Activated CD4-positive, alpha-beta T cell treated with anti-CD3 and anti-CD28 coated beads for 4 hours (primary cell): ENCODE measurements around the gene ODAD2.
"Not testable (repeated sequence)": the region's sequence is repeated elsewhere in the genome, so short reads cannot be mapped to it uniquely, and the experiment has no call there.

Experiments used
- DNase-seq, 2 donors: peaks; one replicate each; pipeline ENCODE4 v3.0.0-alpha.2; 2020

Gene ODAD2

DNA sequence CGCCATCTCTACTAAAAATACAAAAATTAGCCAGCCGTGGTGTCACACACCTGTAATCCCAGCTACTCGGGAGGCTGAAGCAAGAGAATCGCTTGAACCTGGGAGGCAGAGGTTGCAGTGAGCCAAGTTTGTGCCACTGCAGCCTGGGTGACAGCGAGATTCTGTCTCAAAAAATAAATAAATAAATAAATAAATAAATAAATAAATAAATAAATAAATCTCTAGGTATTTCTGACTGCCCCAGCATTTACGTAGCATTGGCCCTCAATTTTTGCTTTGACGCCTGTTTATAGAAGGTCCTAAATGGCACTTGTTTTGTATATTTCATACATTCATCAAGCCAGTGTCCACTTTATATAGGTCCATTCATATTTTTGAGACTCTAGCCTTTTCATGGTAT is 28.9 kb downstream of the ODAD2 start:
- not testable (repeated sequence) for DNase-seq

DNA sequence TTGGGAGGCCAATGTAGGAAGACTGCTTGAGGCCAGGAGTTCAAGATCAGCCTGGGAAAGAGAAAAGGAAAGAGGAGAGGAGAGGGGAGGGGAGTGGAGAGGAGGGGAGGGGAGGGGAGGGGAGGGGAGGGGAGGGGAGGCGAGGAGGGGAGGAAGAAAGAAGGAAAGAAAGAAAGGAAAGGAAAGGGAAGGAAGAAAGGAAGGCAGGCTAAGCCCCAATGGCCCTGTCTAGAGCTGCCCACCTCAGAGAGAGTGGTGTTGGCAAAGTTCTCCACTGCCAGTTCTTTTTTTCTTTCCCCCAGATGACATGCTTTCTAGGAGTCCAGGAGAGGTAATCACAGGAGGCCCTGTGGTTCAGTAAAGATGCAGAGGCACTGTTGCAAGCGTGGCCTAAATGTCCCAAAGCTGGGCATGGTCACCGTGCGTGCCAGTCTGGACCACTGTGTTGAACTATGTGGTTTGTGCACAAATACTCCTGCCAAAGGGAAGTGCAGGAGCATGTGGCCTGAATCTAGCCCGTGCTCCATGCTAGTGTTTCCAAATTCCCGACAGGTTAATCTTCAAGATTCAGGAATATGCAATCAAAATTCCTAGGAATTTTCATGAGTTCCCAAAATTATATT is 39.7 kb downstream of the ODAD2 start:
- DNase-seq: no peak

DNA sequence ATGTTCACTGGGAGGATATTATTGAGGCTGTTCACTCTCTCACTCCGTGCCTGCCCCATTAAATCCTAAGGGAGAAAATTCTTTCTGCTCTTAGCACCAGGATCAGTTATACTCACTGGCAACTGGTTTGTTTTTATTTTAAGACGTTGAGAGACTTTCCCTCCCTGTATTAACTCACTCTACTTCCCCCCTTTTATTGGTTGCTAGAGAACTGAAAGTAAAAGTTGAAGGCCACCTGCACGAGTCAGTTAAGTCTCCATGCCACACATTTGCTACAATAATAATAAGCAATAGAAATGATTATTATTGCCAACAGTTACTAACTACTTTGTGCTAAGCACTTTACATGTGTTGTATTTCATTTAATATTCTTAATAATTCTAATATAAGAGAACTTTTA is 40.5 kb downstream of the ODAD2 start:
- DNase-seq: not testable (repeated sequence)

DNA sequence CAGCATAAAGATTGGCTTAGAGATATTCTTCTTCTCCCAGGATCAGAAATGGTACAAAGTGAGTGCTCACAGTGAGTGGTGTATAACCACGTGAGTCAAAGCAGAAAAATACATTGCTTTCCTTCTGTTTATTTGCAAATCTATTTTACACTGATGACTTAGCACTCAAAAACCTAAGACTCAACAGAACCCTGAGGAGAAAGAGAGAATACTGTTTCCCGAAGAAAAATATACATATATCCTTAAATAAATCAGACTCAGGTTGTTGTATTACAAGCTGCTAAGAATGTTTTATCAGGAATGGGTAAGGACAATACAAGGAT is 48.7 kb downstream of the ODAD2 start:
- no peak for DNase-seq

DNA sequence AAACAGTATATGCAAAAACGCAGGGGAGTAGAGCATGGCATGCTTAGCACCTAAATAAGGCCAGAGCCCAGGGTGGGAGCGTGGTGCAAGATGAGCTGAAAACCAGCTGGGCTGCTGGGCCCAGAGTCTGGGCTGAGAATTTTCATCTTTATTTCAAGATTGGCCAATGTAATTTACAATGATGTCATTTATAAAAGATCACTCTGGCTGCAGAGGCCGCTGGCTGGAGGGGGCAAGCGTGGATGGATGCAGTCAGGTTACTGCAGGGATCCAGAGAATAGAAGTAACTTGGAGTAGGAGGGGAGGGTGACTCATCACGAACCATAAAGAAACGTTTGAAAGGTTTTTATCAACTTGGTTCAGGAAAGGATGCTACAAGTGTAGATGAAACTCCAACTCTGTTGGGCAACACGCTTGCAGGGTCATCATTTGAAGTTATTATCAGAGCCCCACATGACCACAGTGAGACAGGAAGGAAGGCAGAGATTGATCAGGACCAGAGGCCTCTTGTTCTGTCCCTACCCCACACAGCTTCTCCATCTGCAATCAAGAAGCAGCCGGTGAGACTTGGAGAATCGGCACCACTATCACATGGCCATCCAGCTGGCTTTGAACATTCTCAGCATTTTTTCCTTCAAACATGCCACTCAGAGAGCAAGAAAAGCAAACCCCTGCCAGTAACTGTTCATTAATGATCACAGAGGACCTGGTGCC is 49.2 kb downstream of the ODAD2 start:
- DNase-seq: no peak

DNA sequence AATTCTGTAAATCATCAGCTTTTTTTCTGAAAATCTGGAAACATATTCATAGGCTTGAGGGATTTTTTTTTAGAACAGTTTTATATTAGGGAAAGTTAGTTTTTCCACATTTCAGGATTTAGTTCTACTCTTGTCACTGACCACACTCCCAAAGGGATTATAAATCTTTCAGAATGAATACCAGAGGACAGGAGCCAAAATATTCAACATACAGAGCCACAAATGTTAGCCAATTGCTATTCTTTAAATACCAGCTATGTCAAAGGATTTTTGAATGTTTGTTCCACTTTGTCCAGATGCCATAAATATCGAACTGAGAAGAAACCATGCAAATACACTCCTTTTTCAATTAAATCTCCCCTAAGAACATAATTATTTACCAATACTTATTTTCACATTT is 50.7 kb downstream of the ODAD2 start:
- no peak for DNase-seq

DNA sequence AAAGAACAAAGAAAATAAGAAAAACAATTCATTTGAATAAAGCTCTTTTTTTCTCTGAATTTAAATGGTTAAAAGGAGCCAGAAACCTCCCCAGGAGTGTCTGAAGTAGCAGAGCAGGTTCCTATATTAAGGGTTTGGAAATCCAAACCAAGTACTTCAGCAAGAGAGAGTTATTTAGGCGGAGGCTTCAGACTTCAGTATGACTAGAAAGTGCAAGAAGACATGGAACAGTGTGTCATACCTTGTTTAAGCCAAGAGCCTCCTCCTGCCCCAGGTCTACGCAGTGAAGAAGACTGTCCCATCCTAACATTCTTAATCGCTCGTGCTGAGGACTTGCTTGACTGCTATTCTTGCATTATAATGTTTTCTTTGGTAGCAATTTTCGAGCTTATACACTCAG is 51.3 kb downstream of the ODAD2 start:
- DNase-seq: no peak

DNA sequence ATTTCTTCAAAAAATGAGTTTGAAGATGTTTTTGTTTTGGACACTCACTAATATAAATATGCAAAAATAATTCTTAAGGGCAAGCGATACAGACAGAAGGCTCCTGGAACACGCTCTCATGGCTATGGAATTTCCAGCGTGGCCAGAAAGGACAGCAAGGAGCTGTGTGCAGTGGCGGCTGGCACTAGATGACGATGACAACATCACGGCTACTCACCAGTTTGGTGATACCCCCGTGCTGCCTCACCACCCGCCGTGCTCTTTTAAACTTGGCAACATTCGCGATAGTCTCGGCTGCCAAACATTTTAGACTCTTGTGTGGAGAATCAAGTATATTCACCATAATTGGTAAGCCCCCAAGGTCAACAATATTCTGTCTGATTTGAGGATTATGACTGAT is 54.9 kb downstream of the ODAD2 start:
- no peak for DNase-seq

DNA sequence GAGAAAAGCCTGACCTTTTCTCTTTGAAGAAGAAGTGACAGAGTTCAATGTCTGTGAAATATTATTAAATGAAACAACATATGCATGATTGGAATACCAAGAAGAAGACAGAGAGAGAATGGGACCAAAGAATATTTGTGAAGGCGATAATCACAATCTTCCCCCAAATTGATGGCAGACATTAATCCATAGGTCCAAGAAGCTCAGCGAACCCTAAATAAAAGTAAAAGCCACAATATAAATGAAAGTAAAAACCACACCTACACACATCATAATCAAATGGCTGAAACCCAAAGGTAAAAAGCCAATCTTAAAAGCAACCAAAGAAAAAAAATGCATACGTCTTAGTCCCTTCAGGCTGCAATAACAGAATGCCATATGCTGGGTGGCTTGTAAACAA is 84.0 kb downstream of the ODAD2 start:
- no peak for DNase-seq

DNA sequence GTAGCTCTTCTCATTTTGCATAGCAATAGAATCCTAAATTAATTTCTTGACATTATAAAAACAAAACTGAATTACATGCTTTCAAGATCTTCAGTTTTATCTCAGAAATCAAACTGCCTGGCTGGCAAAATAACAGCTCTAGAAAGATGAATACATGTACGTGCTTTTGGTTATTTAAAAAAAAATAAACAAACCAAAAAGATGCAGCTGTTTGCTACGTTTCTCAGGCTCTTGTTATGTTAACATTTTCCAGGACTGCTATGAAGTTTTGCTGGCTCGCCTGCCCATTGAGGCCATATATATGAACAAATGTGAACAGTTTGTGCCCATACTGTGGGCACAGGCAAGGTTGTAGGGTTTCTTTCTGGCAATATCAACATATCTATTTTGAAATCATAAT is 86.6 kb downstream of the ODAD2 start:
- DNase-seq: no peak

DNA sequence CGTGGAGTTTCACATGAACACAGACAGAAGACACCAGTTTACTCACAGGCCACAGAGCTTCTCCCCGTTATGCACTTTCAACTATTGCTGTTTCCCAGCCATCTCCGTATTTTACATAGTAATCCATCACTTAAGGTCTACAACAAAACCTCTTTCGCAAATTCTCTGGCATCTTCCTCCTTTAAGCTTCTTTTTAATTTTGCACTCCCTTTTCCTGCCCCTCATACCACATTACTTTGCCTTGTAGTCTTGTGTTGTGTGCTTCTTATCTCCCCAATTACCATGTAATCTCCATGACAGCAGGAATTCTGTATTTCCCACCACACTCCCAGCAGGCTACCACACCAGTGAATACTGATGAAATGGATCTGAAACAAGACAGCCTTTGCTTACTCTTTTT is 87.3 kb downstream of the ODAD2 start:
- no peak for DNase-seq

DNA sequence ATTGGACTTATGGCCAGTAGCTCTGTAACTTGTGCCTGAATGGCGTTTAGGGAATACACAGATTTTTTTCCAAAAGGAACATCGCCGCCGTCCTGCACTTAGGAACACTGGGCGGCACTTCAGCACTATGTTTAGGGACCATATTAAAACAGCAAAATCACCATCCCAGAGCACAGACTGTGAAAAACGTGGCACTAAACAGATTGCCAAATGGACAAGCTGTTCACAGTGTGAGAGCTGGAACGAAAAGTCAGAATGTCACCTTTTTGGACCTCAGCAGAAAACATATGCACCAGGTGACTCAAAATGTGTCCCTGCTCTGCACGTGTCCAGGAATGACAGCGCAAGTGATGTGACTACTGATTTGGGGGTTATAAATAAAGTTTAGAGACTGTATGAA is 87.9 kb downstream of the ODAD2 start:
- no peak for DNase-seq

DNA sequence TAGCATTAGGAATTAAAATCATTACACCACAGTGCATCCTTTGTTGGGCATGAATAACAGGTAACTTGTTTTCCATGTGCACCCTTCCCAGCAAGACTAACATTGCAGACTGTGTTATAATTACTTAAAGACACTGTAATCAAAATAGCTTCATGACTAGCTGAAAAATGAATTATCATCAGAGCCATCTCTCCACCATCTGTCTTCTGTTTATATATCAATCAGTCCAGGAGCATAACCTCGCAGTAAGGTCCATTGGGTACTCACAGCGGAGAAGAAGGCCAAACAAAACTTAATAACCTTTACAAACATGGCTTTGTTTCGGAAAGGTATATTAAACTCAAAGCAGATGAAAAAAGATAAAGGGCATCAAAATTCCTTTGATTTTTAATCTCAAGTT is 90.6 kb downstream of the ODAD2 start:
- no peak for DNase-seq

DNA sequence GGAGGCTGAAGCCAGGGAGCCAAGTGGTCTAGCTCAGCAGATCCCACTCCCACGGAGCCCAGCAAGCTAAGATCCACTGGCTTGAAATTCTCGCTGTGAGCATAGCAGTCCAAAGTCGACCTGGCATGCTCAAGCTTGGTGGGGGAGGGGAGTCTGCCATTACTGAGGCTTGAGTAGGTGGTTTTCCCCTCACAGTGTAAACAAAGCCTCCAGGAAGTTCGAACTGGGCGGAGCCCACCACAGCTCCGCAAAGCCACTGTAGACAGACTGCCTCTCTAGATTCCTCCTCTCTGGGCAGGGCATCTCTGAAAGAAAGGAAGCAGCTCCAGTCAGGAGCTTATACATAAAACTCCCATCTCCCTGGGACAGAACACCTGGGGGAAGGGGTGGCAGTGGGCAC is 99.4 kb downstream of the ODAD2 start:
- DNase-seq: not testable (repeated sequence)

DNA sequence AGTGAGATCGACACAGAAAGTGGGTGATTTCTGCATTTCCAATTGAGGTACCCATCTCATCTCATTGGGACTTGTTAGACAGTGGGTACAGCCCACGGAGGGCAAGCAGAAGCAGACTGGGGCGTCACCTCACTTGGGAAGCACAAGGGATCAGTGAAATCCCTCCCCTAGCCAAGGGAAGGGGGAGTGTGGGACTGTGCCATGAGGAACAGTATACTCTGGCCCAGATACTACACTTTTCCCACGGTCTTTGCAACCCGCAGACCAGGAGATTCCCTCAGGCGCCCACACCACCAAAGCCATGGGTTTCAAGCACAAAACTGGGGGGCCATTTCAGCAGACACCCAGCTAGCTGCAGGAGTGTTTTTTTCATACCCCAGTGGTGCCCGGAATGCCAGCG is 99.8 kb downstream of the ODAD2 start:
- DNase-seq: no peak

DNA sequence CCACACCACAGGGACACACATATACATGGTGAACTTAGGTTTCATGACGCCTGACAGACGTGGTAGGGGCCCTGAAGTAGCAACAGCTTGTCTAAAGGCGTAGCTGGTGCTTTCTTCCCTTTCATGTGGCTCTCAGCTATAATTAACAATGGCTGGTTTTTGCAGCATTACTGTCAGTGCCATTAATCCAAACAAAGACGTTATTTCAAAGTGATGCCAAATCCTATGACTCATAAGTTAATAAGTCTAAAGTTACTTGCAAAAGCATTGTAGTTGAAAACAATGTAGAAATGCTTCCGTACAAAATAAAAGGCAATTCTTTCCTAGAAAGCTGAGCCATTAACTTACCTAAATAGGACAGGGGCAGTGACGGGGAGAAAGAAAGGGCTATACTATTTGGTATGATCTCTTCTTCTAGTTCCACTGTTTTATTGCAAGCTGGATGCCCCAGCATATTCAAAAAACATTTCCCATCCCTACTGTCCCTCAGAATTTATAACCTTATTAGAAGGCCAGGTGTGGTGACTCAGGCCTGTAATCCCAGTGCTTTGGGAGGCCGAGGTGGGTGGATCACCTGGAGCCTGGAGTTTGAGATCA is 105.4 kb downstream of the ODAD2 start:
- no peak for DNase-seq

DNA sequence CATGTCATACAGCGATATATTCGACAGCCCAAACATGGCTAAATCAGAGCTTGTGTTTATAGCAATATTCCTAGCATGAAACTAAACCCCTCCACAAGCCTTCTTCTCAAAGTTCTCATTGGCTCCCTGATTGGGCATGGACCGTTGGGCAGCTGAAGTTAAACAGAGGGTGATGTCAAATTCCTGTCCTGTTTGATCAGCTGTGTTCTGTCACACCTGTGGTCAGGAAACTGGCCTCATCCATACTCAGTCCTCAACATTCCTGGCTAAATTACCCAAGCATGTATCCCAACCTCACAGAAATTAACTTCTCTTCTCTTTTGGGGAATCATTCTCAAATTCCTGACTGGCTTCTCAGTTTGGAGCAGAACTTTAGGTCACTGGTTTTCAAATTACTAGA is 107.9 kb downstream of the ODAD2 start:
- no peak for DNase-seq

DNA sequence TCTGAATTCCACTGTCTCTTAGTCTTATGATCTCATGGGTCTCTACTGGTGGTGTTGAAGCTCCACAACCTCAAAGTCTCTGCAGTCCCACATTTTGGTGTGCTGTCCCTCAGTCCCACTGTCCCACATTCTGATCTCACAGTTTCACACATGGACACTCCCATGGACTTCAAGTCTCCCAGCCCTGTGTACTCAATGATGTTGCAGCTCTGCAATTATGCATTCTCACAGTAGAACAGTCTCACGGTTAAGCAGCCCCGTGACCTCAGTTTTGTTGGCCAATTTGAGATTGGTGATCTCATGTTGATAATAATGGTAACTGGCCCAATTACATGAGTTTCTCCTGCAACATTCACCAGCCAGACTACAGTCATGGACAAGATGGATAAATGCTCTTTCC is 109.4 kb downstream of the ODAD2 start:
- no peak for DNase-seq

DNA sequence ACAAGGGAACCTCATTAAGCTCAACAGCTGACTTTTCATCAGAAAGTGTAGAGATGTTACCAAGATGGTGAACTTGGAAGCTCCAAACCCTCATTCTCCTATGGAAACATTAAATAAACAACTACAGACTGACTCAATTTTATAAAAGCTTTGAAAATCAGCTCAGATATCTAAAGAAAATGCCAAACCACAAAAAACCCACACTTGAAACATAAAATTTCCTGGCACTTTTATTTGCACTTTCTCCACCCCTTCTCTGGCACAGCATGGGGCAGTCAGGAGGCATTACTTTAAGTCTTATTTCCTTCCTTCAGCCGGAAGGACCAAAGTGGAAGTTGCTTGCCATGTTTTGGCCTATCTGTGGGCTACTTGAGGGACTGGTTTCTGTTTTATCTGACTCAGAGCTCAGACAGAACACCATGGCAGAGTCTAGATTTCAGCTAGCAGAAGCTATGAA is 114.7 kb downstream of the ODAD2 start:
- DNase-seq: no peak

DNA sequence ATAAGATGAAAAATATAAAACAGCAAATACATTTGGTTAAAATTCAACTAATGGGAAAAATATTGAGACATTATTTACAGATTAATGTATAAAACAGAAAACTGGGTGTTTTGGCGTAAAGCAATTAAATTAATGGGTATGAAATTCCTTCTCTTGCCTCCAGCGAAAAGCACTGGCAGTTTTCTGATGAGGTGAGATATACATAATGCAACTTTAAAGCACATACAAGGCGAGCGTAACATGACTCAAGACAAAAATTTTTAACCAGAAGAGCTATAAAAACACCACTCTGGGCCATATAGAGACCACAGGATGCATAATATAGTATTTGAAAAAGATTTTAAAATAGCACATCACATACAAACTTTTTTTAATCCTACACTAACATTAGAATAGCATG is 120.6 kb downstream of the ODAD2 start:
- no peak for DNase-seq

DNA sequence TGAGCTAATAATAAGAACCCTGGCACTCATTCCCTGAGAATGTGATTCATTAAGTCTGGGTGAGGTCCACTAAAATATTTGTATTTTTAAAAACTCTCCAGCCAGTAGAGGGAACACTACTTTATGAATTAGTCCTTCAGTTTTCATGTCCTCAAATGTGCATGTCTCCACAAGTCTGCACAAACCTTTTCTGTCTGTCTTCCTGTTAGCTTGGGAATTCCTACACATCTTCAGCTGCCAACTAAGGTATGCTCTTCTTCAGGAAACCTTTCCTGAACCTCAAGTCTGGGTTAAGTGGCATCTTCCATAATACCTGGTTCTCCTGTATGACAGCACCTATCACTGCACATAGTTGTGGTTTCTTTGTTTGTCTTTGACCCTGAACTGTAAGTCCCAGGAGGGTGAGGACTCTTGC is 133.7 kb downstream of the ODAD2 start:
- no peak for DNase-seq

DNA sequence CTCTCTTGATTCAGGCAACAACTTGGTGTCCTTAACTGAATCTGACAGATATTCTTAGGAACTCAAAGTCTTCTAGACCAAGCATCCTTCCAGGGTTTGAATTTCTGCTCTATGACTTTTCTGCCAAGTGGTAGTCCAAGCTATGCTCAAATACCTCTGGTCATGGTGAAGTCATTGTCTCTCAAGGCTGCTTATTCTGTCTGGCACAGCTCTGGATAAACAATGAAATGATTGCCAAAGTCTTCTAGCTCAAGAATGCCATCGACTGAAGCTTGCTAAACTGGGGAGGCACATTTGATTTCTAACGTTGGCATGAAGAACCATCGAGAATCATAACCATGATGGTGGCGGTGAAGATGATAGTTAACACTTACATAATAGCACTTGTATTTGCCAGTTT is 137.1 kb downstream of the ODAD2 start:
- no peak for DNase-seq

DNA sequence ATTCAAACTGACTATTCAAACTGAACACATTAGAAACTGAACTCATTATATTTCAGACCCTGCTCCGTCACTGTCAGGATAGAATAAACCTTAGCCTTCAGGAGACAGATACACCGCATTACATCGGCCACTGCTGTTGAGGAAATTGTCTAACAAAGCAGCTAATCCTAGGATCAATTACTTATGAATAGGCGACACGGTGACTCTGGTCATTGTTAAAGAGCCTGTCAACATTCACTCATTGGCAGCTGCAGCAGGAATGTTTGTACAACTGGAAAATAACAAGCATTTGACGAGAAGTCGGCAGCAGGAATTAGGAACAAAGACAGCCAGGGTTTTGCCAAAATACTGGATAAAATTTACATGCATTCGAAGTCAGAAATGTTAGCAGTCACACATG is 141.3 kb downstream of the ODAD2 start:
- DNase-seq: no peak

DNA sequence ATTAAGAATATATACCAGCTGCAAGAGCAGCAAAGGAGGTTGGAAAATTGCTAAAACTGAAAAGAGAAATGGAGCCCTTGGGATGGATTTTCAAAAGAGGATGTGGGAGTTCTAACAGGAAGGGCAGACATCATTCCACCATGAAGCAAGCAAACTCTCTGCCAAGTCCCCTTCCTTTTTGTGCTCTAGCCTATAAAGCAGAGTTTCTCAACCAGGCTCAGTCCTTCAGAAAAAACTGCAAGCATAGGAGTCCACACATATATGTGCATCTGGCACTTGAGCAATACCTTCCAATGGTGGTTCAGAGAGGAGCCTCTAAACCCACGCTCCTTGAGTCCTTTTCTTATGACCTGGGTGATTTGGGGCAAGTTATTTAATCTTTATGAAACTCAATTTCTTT is 154.7 kb downstream of the ODAD2 start:
- no peak for DNase-seq

DNA sequence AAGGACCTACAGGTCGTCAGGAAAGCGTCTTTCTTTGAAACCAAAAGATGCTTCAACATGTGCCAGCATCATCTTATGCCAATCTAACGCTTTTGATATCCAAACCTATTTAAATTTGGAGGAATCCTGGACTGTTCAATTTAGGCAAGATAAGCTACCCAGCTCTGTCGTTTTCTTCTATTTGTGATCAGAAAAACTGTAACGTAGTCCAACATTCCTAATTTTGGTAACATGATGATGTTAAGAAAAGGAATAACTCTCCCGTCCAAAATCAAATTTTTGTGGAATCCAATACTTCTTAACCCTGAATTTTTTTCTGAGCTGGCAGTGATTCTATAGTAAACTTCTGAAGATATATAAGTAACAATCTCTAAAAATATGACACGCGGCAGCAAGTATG is 160.0 kb downstream of the ODAD2 start:
- DNase-seq: no peak
